Caco-2 (cell line): ENCODE data around the gene GPR37L1. TPM values are rescaled to one million over a fixed set of nuclear protein-coding genes. Genes with fewer than 3 reads are reported as not detected.
"Not testable (repeated sequence)": the region's sequence is repeated elsewhere in the genome, so short reads cannot be mapped to it uniquely, and the experiment has no call there.

Experiments used
- BruUV-seq: library from RNA; stranded (reverse); fragments of 400-500 nt; replicated peaks from 2 replicates; lab custom pipeline; 2021; lab: Mats Ljungman, UMichigan
- CTCF ChIA-PET: fragments of 300-600 bp; sonication (Branson Sonifier 250); formaldehyde crosslinking; loops from one replicate; lab custom pipeline; 2022; ENCODE audit warnings: antibody characterized with exemption; lab: Charles Lee
- POLR2A ChIA-PET: fragments of 300-600 bp; sonication (Branson Sonifier 250); formaldehyde crosslinking; loops from one replicate; lab custom pipeline; 2022; ENCODE audit warnings: antibody characterized with exemption; lab: Charles Lee
- DNase-seq, 2 experiments: peaks; one replicate each; pipeline versions ENCODE4 v3.0.0 to v3.0.0-alpha.2; 2020 to 2022
- H3K27me3 ChIP-seq: replicated peaks from 2 replicates; pipeline ENCODE4 v1.6.0; 2011; ENCODE audit warnings: low read length; ENCODE audit not compliant: control insufficient read depth, insufficient read depth
- H3K36me3 ChIP-seq: 2 replicates; pipeline ENCODE4 v1.5.1; 2011; ENCODE audit warnings: low read length; ENCODE audit not compliant: control insufficient read depth, insufficient read depth
- H3K4me1 ChIP-seq: fragments of 250-450 bp; sonication (Bioruptor Pico); 2 replicates; pipeline ENCODE4 v1.5.1; 2020; ENCODE audit warnings: mild to moderate bottlenecking
- H3K4me3 ChIP-seq: 2 replicates; pipeline ENCODE4 v1.5.1; 2011; ENCODE audit warnings: low read depth, mild to moderate bottlenecking, control low read depth, low read length
- H3K9me3 ChIP-seq: fragments of 250-450 bp; sonication (Bioruptor Pico); 2 replicates; pipeline ENCODE4 v1.5.1; 2020; ENCODE audit warnings: mild to moderate bottlenecking, moderate library complexity
- H3K27ac Mint-ChIP-seq: one replicate; pipeline ENCODE4 v1.8.0; 2022; ENCODE audit warnings: mixed read lengths; ENCODE audit not compliant: unreplicated experiment
- H3K27me3 Mint-ChIP-seq: one replicate; pipeline ENCODE4 v1.8.0; 2022; ENCODE audit warnings: mixed read lengths; ENCODE audit not compliant: insufficient read depth, unreplicated experiment
- H3K36me3 Mint-ChIP-seq: one replicate; pipeline ENCODE4 v1.8.0; 2022; ENCODE audit warnings: mild to moderate bottlenecking, mixed read lengths; ENCODE audit not compliant: insufficient read depth, unreplicated experiment
- H3K4me1 Mint-ChIP-seq: one replicate; pipeline ENCODE4 v1.8.0; 2022; ENCODE audit warnings: low read depth, mixed read lengths; ENCODE audit not compliant: unreplicated experiment
- H3K4me3 Mint-ChIP-seq: one replicate; pipeline ENCODE4 v1.8.0; 2022; ENCODE audit warnings: mild to moderate bottlenecking, moderate library complexity, mixed read lengths; ENCODE audit not compliant: unreplicated experiment
- H3K9me3 Mint-ChIP-seq: one replicate; pipeline ENCODE4 v1.8.0; 2022; ENCODE audit warnings: mixed read lengths; ENCODE audit not compliant: unreplicated experiment
- intact Hi-C: fragments of 100-400 bp; cut with micrococcal nuclease; formaldehyde crosslinking; loops from one replicate; pipeline ENCODE4 v1.10.0; 2022; ENCODE audit not compliant: unreplicated experiment
- total RNA-seq: library from RNA; stranded (reverse); gene quantifications from 2 replicates; pipeline ENCODE4 v1.2.3, GENCODE V29; 2022
- TF ChIP-seq, protein P1 (sequence below), 2 experiments: fragments of 200-600 bp in 1 of 2; IDR thresholded peaks; 1 replicate in 1 of 2; 2 replicates in 1 of 2; pipeline versions ENCODE4 v1.5.1 to v1.8.0; 2011 to 2022; ENCODE audit warnings: antibody characterized with exemption in 1 of 2, control low read depth in 1 of 2, inconsistent platforms in 1 of 2, low read depth in 1 of 2, low read length in 1 of 2, mild to moderate bottlenecking in 1 of 2, moderate library complexity in 1 of 2; ENCODE audit not compliant: insufficient read depth in 1 of 2, severe bottlenecking in 1 of 2, unreplicated experiment in 1 of 2

Gene GPR37L1
- total RNA-seq, 1 experiment from 2014 or later, result 0.07 TPM

DNA sequence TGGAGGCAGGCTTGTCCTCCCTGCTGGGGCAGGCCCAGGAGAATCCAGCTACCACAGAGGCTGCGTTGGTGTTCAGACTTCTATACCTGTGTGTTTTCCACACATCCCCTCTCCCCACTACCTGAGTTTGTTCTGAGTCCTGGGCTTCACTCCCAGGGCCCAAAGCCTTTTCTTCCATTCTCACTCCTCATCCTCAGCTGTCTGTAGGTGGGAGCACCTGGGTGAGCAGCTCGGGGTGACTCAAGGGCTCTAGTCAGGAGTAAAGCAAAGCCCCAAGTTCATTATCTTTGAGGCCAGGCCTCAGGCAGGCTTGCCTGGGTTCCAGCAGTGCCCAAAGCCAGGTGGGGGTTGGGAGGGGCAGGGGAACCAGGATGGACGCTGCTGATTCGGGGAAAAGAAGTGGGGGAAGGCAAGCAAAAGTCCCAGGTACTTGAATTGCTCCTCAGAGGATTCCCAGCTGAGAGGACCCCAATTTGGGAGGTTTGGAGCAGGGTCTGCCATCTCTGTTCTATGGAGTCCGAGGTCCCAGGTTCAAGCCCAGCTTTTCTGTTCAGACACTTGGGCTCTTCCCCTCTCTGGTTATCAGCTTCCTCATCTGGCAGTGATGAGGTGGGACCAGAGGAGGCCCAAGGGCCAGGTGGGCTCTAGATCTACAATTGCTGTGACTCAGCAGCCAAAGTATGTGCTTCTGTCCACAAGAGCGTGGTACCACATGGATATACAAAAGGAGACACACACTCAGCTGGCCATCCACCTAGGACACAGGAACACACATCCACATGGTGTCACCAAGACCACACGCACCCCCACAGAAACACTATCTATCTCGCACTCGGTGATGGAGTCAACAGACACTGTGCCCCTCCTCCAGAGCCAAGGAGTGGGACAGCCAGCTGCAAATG lies 43.5 kb downstream of the GPR37L1 start:
- intact Hi-C loops, result no loop called here
- POLR2A ChIA-PET, result no interaction called here
- TF ChIP-seq, protein P1, sequence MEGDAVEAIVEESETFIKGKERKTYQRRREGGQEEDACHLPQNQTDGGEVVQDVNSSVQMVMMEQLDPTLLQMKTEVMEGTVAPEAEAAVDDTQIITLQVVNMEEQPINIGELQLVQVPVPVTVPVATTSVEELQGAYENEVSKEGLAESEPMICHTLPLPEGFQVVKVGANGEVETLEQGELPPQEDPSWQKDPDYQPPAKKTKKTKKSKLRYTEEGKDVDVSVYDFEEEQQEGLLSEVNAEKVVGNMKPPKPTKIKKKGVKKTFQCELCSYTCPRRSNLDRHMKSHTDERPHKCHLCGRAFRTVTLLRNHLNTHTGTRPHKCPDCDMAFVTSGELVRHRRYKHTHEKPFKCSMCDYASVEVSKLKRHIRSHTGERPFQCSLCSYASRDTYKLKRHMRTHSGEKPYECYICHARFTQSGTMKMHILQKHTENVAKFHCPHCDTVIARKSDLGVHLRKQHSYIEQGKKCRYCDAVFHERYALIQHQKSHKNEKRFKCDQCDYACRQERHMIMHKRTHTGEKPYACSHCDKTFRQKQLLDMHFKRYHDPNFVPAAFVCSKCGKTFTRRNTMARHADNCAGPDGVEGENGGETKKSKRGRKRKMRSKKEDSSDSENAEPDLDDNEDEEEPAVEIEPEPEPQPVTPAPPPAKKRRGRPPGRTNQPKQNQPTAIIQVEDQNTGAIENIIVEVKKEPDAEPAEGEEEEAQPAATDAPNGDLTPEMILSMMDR (IDR thresholded peaks at IDR 0.05; ENCODE audit: insufficient read depth in 1 of 2, low read depth in 1 of 2, low read length in 1 of 2, severe bottlenecking in 1 of 2, unreplicated experiment in 1 of 2), result no peak
- no TSS peak for BruUV-seq
- Histone ChIP-seq H3K36me3 (no peaks in the 10 kb centered on the region), H3K4me1 (peaks cover 7% of the 10 kb centered on the region; the same call in 1 of the 2 replicates), H3K9me3 (no peaks in the 10 kb centered on the region), H3K27me3 (no peaks in the 10 kb centered on the region), H3K4me3 (no peak overlapping the region)
- CTCF ChIA-PET, result interaction anchor here (0.8 kb wide), 1 partner anchor 11 kb away, joined by 3 read pairs; no protein-coding TSS in a partner anchor
- H3K4me3 Mint-ChIP-seq, result no peak overlapping the region
- H3K27me3 Mint-ChIP-seq, result no peaks in the 10 kb centered on the region
- H3K36me3 Mint-ChIP-seq, result no peaks in the 10 kb centered on the region
- no peak for DNase-seq
- no peaks in the 10 kb centered on the region for H3K9me3 Mint-ChIP-seq
- no peak overlapping the region for H3K27ac Mint-ChIP-seq
- no peaks in the 10 kb centered on the region for H3K4me1 Mint-ChIP-seq

DNA sequence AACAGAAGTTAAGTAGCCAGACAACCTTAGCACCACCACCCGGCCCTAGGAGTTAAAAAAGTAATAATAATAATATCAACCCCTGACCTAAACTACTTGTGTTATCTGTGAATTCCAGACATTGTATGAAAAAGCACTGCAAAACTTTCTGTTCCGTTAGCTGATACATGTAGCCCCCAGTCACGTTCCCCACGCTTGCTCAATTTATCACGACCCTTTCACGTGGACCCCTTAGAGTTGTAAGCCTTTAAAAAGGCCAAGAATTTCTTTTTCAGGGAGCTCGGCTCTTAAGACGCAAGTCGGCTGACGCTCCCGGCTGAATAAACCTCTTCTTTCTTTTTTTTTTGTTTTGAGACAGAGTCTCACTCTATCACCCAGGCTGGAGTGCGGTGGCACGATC lies 44.3 kb downstream of the GPR37L1 start:
- H3K4me3 Mint-ChIP-seq, H3K4me3 ChIP-seq, H3K4me1 Mint-ChIP-seq, H3K27me3 ChIP-seq, H3K9me3 Mint-ChIP-seq, H3K4me1 ChIP-seq, DNase-seq, H3K9me3 ChIP-seq, POLR2A ChIA-PET, CTCF ChIA-PET, H3K36me3 ChIP-seq, H3K36me3 Mint-ChIP-seq, intact Hi-C loops, H3K27ac Mint-ChIP-seq, BruUV-seq, H3K27me3 Mint-ChIP-seq: not testable (repeated sequence)

DNA sequence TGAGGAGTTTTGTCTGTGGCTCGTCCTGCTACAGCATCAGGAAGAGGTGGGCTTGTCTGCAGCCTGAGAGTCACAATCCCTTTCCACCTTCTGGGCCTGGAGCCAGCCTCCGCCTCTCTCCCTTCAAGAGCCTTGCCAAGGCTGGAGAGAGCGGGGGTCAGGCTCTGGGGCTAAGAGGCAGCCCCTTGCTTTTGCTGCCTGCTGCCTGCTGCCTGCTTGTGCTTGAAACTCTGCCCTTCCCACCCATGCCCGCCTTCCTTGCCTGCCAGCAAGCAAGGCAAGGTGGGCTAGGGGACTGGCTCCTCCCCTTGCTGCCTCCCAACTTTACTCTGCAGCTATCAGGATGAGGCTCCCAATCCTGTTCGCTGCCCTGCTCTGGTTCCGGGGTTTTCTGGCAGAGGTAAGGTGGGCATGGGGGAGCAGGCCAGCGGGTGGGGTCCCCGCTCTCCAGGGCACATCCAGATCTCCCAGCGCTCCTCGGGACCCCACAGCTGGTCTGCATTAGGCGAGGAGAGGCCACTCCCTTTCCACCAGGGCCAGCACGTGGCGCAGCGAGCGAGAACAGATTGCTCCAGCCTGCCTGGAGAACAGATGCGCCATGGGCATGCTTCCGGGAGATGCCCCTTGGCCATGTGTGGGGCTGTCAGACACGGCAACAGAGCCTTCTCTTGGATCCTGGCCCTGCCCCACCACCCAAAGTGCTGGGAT lies 45.1 kb downstream of the GPR37L1 start:
- intact Hi-C loops, result no loop called here
- H3K4me1 ChIP-seq, result peaks cover 1% of the 10 kb centered on the region; the same call in 1 of the 2 replicates
- no peaks in the 10 kb centered on the region for H3K36me3 ChIP-seq
- POLR2A ChIA-PET, result no interaction called here
- no peaks in the 10 kb centered on the region for H3K9me3 ChIP-seq
- CTCF ChIA-PET, result no interaction called here
- no peaks in the 10 kb centered on the region for H3K27me3 Mint-ChIP-seq
- H3K4me3 ChIP-seq, result no peak overlapping the region
- BruUV-seq, result no TSS peak
- no peak overlapping the region for H3K27ac Mint-ChIP-seq
- no peak overlapping the region for H3K4me3 Mint-ChIP-seq
- H3K4me1 Mint-ChIP-seq, result no peaks in the 10 kb centered on the region
- no peaks in the 10 kb centered on the region for H3K27me3 ChIP-seq
- H3K36me3 Mint-ChIP-seq, result no peaks in the 10 kb centered on the region
- TF ChIP-seq, protein P1 (IDR thresholded peaks at IDR 0.05; ENCODE audit: insufficient read depth in 1 of 2, low read depth in 1 of 2, low read length in 1 of 2, severe bottlenecking in 1 of 2, unreplicated experiment in 1 of 2), result no peak
- no peaks in the 10 kb centered on the region for H3K9me3 Mint-ChIP-seq
- DNase-seq, result no peak
